ENCODE measurements around the gene TRPV4.

DNA sequence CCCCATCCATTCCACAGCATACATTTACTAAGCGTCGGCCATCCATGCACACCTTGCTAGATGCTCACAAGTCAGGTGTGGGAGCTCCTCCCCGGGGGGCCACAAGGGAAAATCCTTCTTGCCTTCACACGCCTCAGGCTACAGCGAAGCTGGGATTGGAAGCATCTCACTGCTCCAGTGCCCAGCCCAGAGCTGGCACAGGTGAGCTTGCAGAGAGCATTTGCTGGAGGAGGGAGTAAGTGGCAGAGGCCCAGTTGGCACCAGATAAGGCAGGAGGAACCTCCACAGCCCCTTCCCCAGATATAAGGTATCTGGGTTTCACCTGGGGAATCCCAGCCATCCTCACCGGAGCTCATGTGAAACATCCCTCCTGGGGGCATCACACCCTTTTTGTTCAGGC, 1.8 kb downstream of the TRPV4 start:
- no peak for TF ChIP-seq POLR2AphosphoS5 (IDR thresholded peaks at IDR 0.05; ENCODE audit: low read depth, low read length)
- TF ChIP-seq, protein P1, sequence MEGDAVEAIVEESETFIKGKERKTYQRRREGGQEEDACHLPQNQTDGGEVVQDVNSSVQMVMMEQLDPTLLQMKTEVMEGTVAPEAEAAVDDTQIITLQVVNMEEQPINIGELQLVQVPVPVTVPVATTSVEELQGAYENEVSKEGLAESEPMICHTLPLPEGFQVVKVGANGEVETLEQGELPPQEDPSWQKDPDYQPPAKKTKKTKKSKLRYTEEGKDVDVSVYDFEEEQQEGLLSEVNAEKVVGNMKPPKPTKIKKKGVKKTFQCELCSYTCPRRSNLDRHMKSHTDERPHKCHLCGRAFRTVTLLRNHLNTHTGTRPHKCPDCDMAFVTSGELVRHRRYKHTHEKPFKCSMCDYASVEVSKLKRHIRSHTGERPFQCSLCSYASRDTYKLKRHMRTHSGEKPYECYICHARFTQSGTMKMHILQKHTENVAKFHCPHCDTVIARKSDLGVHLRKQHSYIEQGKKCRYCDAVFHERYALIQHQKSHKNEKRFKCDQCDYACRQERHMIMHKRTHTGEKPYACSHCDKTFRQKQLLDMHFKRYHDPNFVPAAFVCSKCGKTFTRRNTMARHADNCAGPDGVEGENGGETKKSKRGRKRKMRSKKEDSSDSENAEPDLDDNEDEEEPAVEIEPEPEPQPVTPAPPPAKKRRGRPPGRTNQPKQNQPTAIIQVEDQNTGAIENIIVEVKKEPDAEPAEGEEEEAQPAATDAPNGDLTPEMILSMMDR (IDR thresholded peaks at IDR 0.05): no peak
- TF ChIP-seq TCF7L2 (IDR thresholded peaks at IDR 0.05; ENCODE audit: low read depth, low read length): no peak
- TF ChIP-seq, protein P2, sequence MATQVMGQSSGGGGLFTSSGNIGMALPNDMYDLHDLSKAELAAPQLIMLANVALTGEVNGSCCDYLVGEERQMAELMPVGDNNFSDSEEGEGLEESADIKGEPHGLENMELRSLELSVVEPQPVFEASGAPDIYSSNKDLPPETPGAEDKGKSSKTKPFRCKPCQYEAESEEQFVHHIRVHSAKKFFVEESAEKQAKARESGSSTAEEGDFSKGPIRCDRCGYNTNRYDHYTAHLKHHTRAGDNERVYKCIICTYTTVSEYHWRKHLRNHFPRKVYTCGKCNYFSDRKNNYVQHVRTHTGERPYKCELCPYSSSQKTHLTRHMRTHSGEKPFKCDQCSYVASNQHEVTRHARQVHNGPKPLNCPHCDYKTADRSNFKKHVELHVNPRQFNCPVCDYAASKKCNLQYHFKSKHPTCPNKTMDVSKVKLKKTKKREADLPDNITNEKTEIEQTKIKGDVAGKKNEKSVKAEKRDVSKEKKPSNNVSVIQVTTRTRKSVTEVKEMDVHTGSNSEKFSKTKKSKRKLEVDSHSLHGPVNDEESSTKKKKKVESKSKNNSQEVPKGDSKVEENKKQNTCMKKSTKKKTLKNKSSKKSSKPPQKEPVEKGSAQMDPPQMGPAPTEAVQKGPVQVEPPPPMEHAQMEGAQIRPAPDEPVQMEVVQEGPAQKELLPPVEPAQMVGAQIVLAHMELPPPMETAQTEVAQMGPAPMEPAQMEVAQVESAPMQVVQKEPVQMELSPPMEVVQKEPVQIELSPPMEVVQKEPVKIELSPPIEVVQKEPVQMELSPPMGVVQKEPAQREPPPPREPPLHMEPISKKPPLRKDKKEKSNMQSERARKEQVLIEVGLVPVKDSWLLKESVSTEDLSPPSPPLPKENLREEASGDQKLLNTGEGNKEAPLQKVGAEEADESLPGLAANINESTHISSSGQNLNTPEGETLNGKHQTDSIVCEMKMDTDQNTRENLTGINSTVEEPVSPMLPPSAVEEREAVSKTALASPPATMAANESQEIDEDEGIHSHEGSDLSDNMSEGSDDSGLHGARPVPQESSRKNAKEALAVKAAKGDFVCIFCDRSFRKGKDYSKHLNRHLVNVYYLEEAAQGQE (IDR thresholded peaks at IDR 0.05; ENCODE audit: insufficient read depth in 1 of 2, low read depth in 2 of 2, low read length in 1 of 2): no peak
- TF ChIP-seq SIN3A (IDR thresholded peaks at IDR 0.05; ENCODE audit: borderline replicate concordance, insufficient read depth, low read depth, low read length): no peak

All from Panc1 (cell line).